B cell (primary cell): ENCODE measurements around the gene ANXA10. TPM values are rescaled to one million over a fixed set of nuclear protein-coding genes. Genes with fewer than 3 reads are reported as not detected.

Experiments used
- ATAC-seq: fragments of 200-7000 bp; cut with Tn5 transposase; one replicate; pipeline ENCODE4 v1.10.0; 2021; ENCODE audit warnings: low read depth, mild to moderate bottlenecking, moderate number of reproducible peaks, moderate library complexity
- CTCF ChIA-PET: fragments of 350-600 bp; sonication (Branson Sonifier 250); formaldehyde crosslinking; loops from one replicate; lab custom pipeline; 2021; ENCODE audit warnings: antibody characterized with exemption, inconsistent platforms; lab: Charles Lee
- POLR2A ChIA-PET: fragments of 350-600 bp; sonication (Branson Sonifier 250); formaldehyde crosslinking; loops from one replicate; lab custom pipeline; 2021; ENCODE audit warnings: antibody characterized with exemption; lab: Charles Lee
- DNase-seq: peaks from one replicate; pipeline ENCODE4 v3.0.0; 2013
- H2AFZ ChIP-seq: 2 replicates; pipeline ENCODE4 v1.6.1; 2012; ENCODE audit warnings: mild to moderate bottlenecking, low read depth, low read length; ENCODE audit not compliant: insufficient read depth, poor library complexity, severe bottlenecking
- H3K27ac ChIP-seq, 2 donors: 1 replicate in 1 of 2; 2 replicates in 1 of 2; pipeline ENCODE4 v1.5.1; 2012 to 2013; ENCODE audit warnings: low read length in 2 of 2, mild to moderate bottlenecking in 2 of 2, moderate library complexity in 1 of 2
- H3K27me3 ChIP-seq, 4 experiments: fragments of 200-600 bp in 1 of 4; sonication (generic) in 1 of 4; replicated peaks in 1 of 4; 1 replicate in 2 of 4; 2 replicates in 2 of 4; pipeline versions ENCODE4 v1.6.1 to v1.7.0; 2013 to 2016; ENCODE audit warnings: low read length in 3 of 4, mild to moderate bottlenecking in 2 of 4, mixed read lengths in 1 of 4, moderate library complexity in 1 of 4; ENCODE audit not compliant: insufficient read depth in 4 of 4, control insufficient read depth in 3 of 4; ENCODE audit errors: control extremely low read depth in 1 of 4
- H3K36me3 ChIP-seq, 2 experiments: replicated peaks in 1 of 2; 1 replicate in 1 of 2; 2 replicates in 1 of 2; pipeline versions ENCODE4 v1.6.1 to v1.7.1; 2013; ENCODE audit warnings: low read length in 1 of 2; ENCODE audit not compliant: insufficient read depth in 2 of 2, control insufficient read depth in 1 of 2; ENCODE audit errors: control extremely low read depth in 1 of 2, extremely low read depth in 1 of 2
- H3K4me1 ChIP-seq, 2 donors: fragments of 200-600 bp in 1 of 2; sonication (generic) in 1 of 2; 1 replicate in 1 of 2; 2 replicates in 1 of 2; pipeline versions ENCODE4 v1.5.1 to v1.6.1; 2013 to 2017; ENCODE audit warnings: low read length in 2 of 2; ENCODE audit not compliant: control insufficient read depth in 2 of 2, insufficient read depth in 2 of 2
- H3K4me2 ChIP-seq: replicated peaks from 2 replicates; pipeline ENCODE3; 2012; ENCODE audit warnings: mild to moderate bottlenecking, low read depth, low read length; ENCODE audit not compliant: poor library complexity, severe bottlenecking
- H3K4me3 ChIP-seq, 5 experiments: fragments of 200-600 bp in 1 of 5; sonication (generic) in 1 of 5; 1 replicate in 3 of 5; 2 replicates in 2 of 5; pipeline versions ENCODE4 v1.5.1 to v1.7.0; 2011 to 2016; ENCODE audit warnings: low read length in 4 of 5, mild to moderate bottlenecking in 4 of 5, low read depth in 2 of 5, control low read depth in 1 of 5, moderate library complexity in 1 of 5; ENCODE audit not compliant: insufficient read depth in 1 of 5; ENCODE audit errors: control extremely low read depth in 1 of 5, extremely low read depth in 1 of 5
- H3K79me2 ChIP-seq: fragments of 200-600 bp; sonication (generic); one replicate; pipeline ENCODE4 v1.6.0; 2016; ENCODE audit warnings: low read length; ENCODE audit not compliant: control insufficient read depth, insufficient read depth
- H3K9ac ChIP-seq: fragments of 200-600 bp; sonication (generic); 2 replicates; pipeline ENCODE4 v1.6.1; 2017; ENCODE audit warnings: mild to moderate bottlenecking, low read length, moderate library complexity
- H3K9me3 ChIP-seq, 3 donors: one replicate each; pipeline versions ENCODE4 v1.6.1 to v1.7.1; 2013; ENCODE audit warnings: low read length in 2 of 3; ENCODE audit not compliant: control insufficient read depth in 2 of 3, insufficient read depth in 1 of 3; ENCODE audit errors: control extremely low read depth in 1 of 3
- H4K20me1 ChIP-seq: 2 replicates; pipeline ENCODE4 v1.6.0; 2012; ENCODE audit warnings: mild to moderate bottlenecking, low read length; ENCODE audit not compliant: insufficient read depth, control insufficient read depth, poor library complexity, severe bottlenecking
- H3K27ac Mint-ChIP-seq: one replicate; pipeline ENCODE4 v1.8.0; 2021; ENCODE audit warnings: mixed read lengths
- H3K27me3 Mint-ChIP-seq: one replicate; pipeline ENCODE4 v1.8.0; 2021; ENCODE audit warnings: mixed read lengths
- H3K4me1 Mint-ChIP-seq: one replicate; pipeline ENCODE4 v1.8.0; 2021; ENCODE audit warnings: mixed read lengths
- H3K4me3 Mint-ChIP-seq: one replicate; pipeline ENCODE4 v1.8.0; 2021; ENCODE audit warnings: mixed read lengths
- H3K9me3 Mint-ChIP-seq: one replicate; pipeline ENCODE4 v1.8.0; 2022; ENCODE audit warnings: mixed read lengths; ENCODE audit not compliant: insufficient read depth
- CTCF ChIP-seq: fragments of 200-600 bp; IDR thresholded peaks from one replicate; pipeline ENCODE4 v1.8.0; 2022; ENCODE audit warnings: antibody characterized with exemption, mild to moderate bottlenecking
- EZH2 ChIP-seq: IDR thresholded peaks from 2 replicates; pipeline ENCODE4 v1.6.1; 2012; ENCODE audit warnings: borderline replicate concordance, low read depth, mild to moderate bottlenecking, moderate library complexity, low read length; ENCODE audit not compliant: insufficient read depth, poor library complexity, severe bottlenecking
- whole genome bisulfite sequencing: methylation state at CpG from one replicate; pipeline ENCODE4 v1.1.5; 2013; ENCODE audit warnings: missing lambda C conversion rate; ENCODE audit not compliant: insufficient coverage; 5-methylcytosine and 5-hydroxymethylcytosine counted together
- intact Hi-C: fragments of 100-400 bp; cut with micrococcal nuclease; formaldehyde crosslinking; loops from one replicate; pipeline ENCODE4 v1.10.0; 2022
- polyA plus RNA-seq: library from polyadenylated mRNA; depleted of rRNA; stranded (reverse); fragments of >200 nt; gene quantifications from 2 replicates; pipeline ENCODE4 v1.2.3, GENCODE V29; 2012
- total RNA-seq, 2 donors: library from RNA; stranded (reverse); fragments of 120-200 nt in 1 of 2; gene quantifications; 1 replicate in 1 of 2; 2 replicates in 1 of 2; pipeline versions ENCODE4 v1.2.3 to v1.2.4, GENCODE V29; 2013 to 2022

The ANXA10 gene
- total and polyA plus RNA-seq, 2 donors (not counting 1 experiment from before 2014, with no cell fraction given): not detected

- no peaks in the 10 kb centered on the region for H3K36me3 ChIP-seq
- DNase-seq (no peak), ATAC-seq (no peak)
- H3K9ac ChIP-seq: no peak overlapping the region
- no peaks in the 10 kb centered on the region for H3K4me1 Mint-ChIP-seq
- CTCF ChIA-PET: no interaction called here
- no peak overlapping the region for H3K27ac Mint-ChIP-seq
- WGBS: no CpG with 5 or more reads among the region's 2 CpGs
- TF ChIP-seq CTCF (no peak), EZH2 (no peak)
- no peak overlapping the region for H3K27ac ChIP-seq
- no peak overlapping the region for H2AFZ ChIP-seq
- no peaks in the 10 kb centered on the region for H3K9me3 Mint-ChIP-seq
- no peaks in the 10 kb centered on the region for H3K27me3 ChIP-seq
- H3K4me3 Mint-ChIP-seq: no peak overlapping the region
- no peaks in the 10 kb centered on the region for H3K27me3 Mint-ChIP-seq
- H3K9me3 ChIP-seq: no peaks in the 10 kb centered on the region
- POLR2A ChIA-PET: no interaction called here
- no peak overlapping the region for H3K4me2 ChIP-seq
- H3K4me1 ChIP-seq: no peaks in the 10 kb centered on the region
- H3K4me3 ChIP-seq: no peak overlapping the region
- H4K20me1 ChIP-seq: no peaks in the 10 kb centered on the region
- no peaks in the 10 kb centered on the region for H3K79me2 ChIP-seq
- intact Hi-C loops: no loop called here
Observed at GRCh38 chr4:168129802-168130201, 37.5 kb downstream of the ANXA10 start.

GRCh38 chr4:168131196-168131595 lies 38.9 kb downstream of the ANXA10 start:
- POLR2A ChIA-PET: no interaction called here
- intact Hi-C loops: no loop called here
- no peak overlapping the region for H3K4me3 Mint-ChIP-seq

More at GRCh38 chr4:168131196-168131595, 38.9 kb downstream of the ANXA10 start:
- Histone ChIP-seq H3K79me2 (no peaks in the 10 kb centered on the region), H3K9ac (no peak overlapping the region), H3K4me1 (no peaks in the 10 kb centered on the region), H2AFZ (no peak overlapping the region), H4K20me1 (no peaks in the 10 kb centered on the region), H3K36me3 (no peaks in the 10 kb centered on the region), H3K27me3 (no peaks in the 10 kb centered on the region), H3K4me3 (no peak overlapping the region), H3K27ac (no peak overlapping the region), H3K9me3 (no peaks in the 10 kb centered on the region), H3K4me2 (no peak overlapping the region)
- no peak overlapping the region for H3K27ac Mint-ChIP-seq
- TF ChIP-seq CTCF (no peak), EZH2 (no peak)
- H3K4me1 Mint-ChIP-seq: no peaks in the 10 kb centered on the region
- ATAC-seq: no peak
- CTCF ChIA-PET: no interaction called here
- DNase-seq: no peak
- H3K27me3 Mint-ChIP-seq: no peaks in the 10 kb centered on the region
- no peaks in the 10 kb centered on the region for H3K9me3 Mint-ChIP-seq
